IgD-negative memory B cell (primary cell): ENCODE results near the gene KCNK15. TPM values are rescaled to one million over a fixed set of nuclear protein-coding genes. Genes with fewer than 3 reads are reported as not detected.
A peak's percentile ranks its signal among the peaks of the same experiment; 100 is the strongest.

ENCODE experiments used
- H3K27ac Mint-ChIP-seq, 3 donors: one replicate each; pipeline ENCODE4 v1.8.0; 2020 to 2022; ENCODE audit warnings: mild to moderate bottlenecking in 3 of 3, mixed read lengths in 3 of 3, moderate library complexity in 1 of 3
- H3K27me3 Mint-ChIP-seq: one replicate; pipeline ENCODE4 v1.8.0; 2021; ENCODE audit warnings: mixed read lengths
- H3K36me3 Mint-ChIP-seq: one replicate; pipeline ENCODE4 v1.8.0; 2020; ENCODE audit warnings: mild to moderate bottlenecking, mixed read lengths
- H3K4me1 Mint-ChIP-seq, 3 donors: one replicate each; pipeline ENCODE4 v1.8.0; 2020 to 2022; ENCODE audit warnings: mixed read lengths in 3 of 3, mild to moderate bottlenecking in 1 of 3
- H3K4me3 Mint-ChIP-seq, 4 donors: one replicate each; pipeline ENCODE4 v1.8.0; 2020 to 2022; ENCODE audit warnings: mild to moderate bottlenecking in 4 of 4, mixed read lengths in 4 of 4, moderate library complexity in 3 of 4
- H3K9me3 Mint-ChIP-seq, 3 donors: one replicate each; pipeline ENCODE4 v1.8.0; 2020 to 2021; ENCODE audit warnings: mixed read lengths in 3 of 3, mild to moderate bottlenecking in 1 of 3
- polyA plus RNA-seq: library from polyadenylated mRNA; unstranded; fragments of 300-500 nt; fragmentation: Illumina TruSeq; gene quantifications from one replicate; pipeline ENCODE4 v1.2.3, GENCODE V29; 2021

The KCNK15 gene
- polyA plus RNA-seq, 1 donor from 2014 or later = not detected

DNA sequence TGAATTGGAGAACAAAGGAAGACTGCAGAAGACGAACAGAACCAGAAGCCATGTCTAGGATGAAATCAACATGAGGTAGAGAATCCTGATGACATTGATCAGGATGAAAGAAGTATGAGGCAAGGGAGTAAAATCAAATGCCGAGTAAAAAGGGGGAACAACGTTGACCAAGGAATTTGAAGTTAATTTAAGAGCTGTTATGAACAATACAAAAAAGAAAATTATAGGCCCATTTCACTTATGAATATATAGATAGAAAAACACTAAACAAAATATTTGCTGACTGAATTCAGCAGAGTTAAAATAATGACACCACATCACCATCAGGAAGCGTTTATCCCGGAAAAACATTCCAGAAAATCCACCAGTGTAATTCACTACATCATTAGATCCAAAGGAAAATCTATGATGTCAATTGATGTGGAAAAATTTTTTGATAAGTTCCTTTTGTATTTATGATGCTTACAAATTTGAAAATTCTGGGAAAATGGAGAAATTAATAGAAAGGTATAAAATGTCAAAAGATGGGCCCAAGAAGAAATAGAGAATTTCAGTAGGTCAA, 38.6 kb upstream of the KCNK15 start:
- H3K4me3 Mint-ChIP-seq = no peak overlapping the region
- H3K4me1 Mint-ChIP-seq = peaks cover 0 to 9% (median 2%) of the 10 kb centered on the region in 3 donors
- peaks cover 0 to 3% (median 0%) of the 10 kb centered on the region in 3 donors for H3K9me3 Mint-ChIP-seq
- H3K36me3 Mint-ChIP-seq = peaks cover 2% of the 10 kb centered on the region
- H3K27me3 Mint-ChIP-seq = peaks cover 14% of the 10 kb centered on the region
- H3K27ac Mint-ChIP-seq = no peak overlapping the region

GRCh38 chr20:44709380-44709779, 36.3 kb upstream of the KCNK15 start:
- Mint-ChIP-seq H3K36me3 (peaks cover 4% of the 10 kb centered on the region), H3K9me3 (peaks cover 0 to 3% (median 0%) of the 10 kb centered on the region in 3 donors), H3K4me1 (no peaks in the 10 kb centered on the region), H3K27ac (no peak overlapping the region), H3K27me3 (peaks cover 2% of the 10 kb centered on the region), H3K4me3 (no peak overlapping the region)

GRCh38 chr20:44709797-44710196, 35.9 kb upstream of the KCNK15 start:
- H3K9me3 Mint-ChIP-seq = peaks cover 0 to 3% (median 0%) of the 10 kb centered on the region in 3 donors
- H3K4me1 Mint-ChIP-seq = no peaks in the 10 kb centered on the region
- no peak overlapping the region for H3K27ac Mint-ChIP-seq
- no peak overlapping the region for H3K4me3 Mint-ChIP-seq
- H3K27me3 Mint-ChIP-seq = peaks cover 2% of the 10 kb centered on the region
- H3K36me3 Mint-ChIP-seq = peaks cover 4% of the 10 kb centered on the region

GRCh38 chr20:44711237-44711636, 34.4 kb upstream of the KCNK15 start:
- Mint-ChIP-seq H3K4me3 (no peak overlapping the region), H3K4me1 (no peaks in the 10 kb centered on the region), H3K36me3 (peaks cover 4% of the 10 kb centered on the region), H3K27ac (no peak overlapping the region), H3K9me3 (peaks cover 0 to 3% (median 0%) of the 10 kb centered on the region in 3 donors), H3K27me3 (no peaks in the 10 kb centered on the region)

- Mint-ChIP-seq H3K4me1 (no peaks in the 10 kb centered on the region), H3K36me3 (peaks cover 4% of the 10 kb centered on the region), H3K27me3 (peaks cover 2% of the 10 kb centered on the region), H3K4me3 (no peak overlapping the region), H3K9me3 (peaks cover 0 to 3% (median 0%) of the 10 kb centered on the region in 3 donors), H3K27ac (no peak overlapping the region)
Measured at GRCh38 chr20:44714102-44714700, 31.5 kb upstream of the KCNK15 start.

- H3K27me3 Mint-ChIP-seq = peaks cover 2% of the 10 kb centered on the region
- H3K27ac Mint-ChIP-seq = peak within 1 kb of the TSS in 1 of 3 donors; percentile 84
- H3K9me3 Mint-ChIP-seq = peaks cover 0 to 3% (median 0%) of the 10 kb centered on the region in 3 donors
- no peaks in the 10 kb centered on the region for H3K4me1 Mint-ChIP-seq
- peaks cover 4% of the 10 kb centered on the region for H3K36me3 Mint-ChIP-seq
- H3K4me3 Mint-ChIP-seq = no peak within 1 kb of the TSS
Measured at GRCh38 chr20:44714701-44715498, 30.8 kb upstream of the KCNK15 start, which contains the start of gene CCN5. Gene CCN5, plus strand, starts transcription at chr20:44715369. Its CDS starts 22 bp downstream, at chr20:44715391.

GRCh38 chr20:44715499-44716308, 30.0 kb upstream of the KCNK15 start:
- Mint-ChIP-seq H3K27ac (peak overlapping the region in 1 of 3 donors; percentile 84), H3K9me3 (peaks cover 0 to 3% (median 0%) of the 10 kb centered on the region in 3 donors), H3K36me3 (peaks cover 4% of the 10 kb centered on the region), H3K4me1 (no peaks in the 10 kb centered on the region), H3K27me3 (peaks cover 2% of the 10 kb centered on the region), H3K4me3 (no peak overlapping the region)

GRCh38 chr20:44716309-44717106, 29.2 kb upstream of the KCNK15 start:
- H3K9me3 Mint-ChIP-seq = peaks cover 0 to 3% (median 0%) of the 10 kb centered on the region in 3 donors
- H3K36me3 Mint-ChIP-seq = peaks cover 4% of the 10 kb centered on the region
- H3K27me3 Mint-ChIP-seq = peaks cover 2% of the 10 kb centered on the region
- no peaks in the 10 kb centered on the region for H3K4me1 Mint-ChIP-seq
- H3K4me3 Mint-ChIP-seq = no peak overlapping the region
- no peak overlapping the region for H3K27ac Mint-ChIP-seq

- Mint-ChIP-seq H3K27ac (no peak overlapping the region), H3K4me3 (no peak overlapping the region), H3K4me1 (no peaks in the 10 kb centered on the region), H3K27me3 (peaks cover 4% of the 10 kb centered on the region), H3K36me3 (peaks cover 2% of the 10 kb centered on the region), H3K9me3 (no peaks in the 10 kb centered on the region)
Measured at GRCh38 chr20:44717986-44718385, 27.7 kb upstream of the KCNK15 start.

GRCh38 chr20:44719841-44720240, 25.8 kb upstream of the KCNK15 start:
- no peak overlapping the region for H3K27ac Mint-ChIP-seq
- peaks cover 4% of the 10 kb centered on the region for H3K27me3 Mint-ChIP-seq

DNA sequence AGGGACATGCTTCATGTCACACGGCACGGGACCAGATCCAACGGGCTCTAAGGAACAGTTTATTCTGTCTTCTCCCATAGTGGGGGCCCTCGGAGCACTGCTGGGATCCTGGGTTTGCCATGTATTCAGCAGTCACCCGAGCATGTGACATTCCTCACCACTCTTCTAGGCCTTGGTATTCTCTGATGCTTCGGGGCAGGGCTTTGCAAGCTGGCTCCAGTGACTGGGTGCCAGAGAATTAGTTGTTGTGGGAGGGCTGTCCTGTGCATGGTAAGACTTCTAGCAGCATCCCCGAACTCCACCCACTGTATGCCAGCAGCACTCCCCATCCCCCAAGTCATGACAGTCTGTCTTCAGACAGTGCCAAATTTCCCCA, 25.1 kb upstream of the KCNK15 start:
- peaks cover 4% of the 10 kb centered on the region for H3K27me3 Mint-ChIP-seq
- no peaks in the 10 kb centered on the region for H3K36me3 Mint-ChIP-seq
- no peak overlapping the region for H3K27ac Mint-ChIP-seq
- H3K4me3 Mint-ChIP-seq = no peak overlapping the region
- H3K4me1 Mint-ChIP-seq = no peaks in the 10 kb centered on the region
- no peaks in the 10 kb centered on the region for H3K9me3 Mint-ChIP-seq

More at GRCh38 chr20:44719841-44720240, 25.8 kb upstream of the KCNK15 start:
- Mint-ChIP-seq H3K36me3 (no peaks in the 10 kb centered on the region), H3K4me3 (no peak overlapping the region), H3K9me3 (no peaks in the 10 kb centered on the region), H3K4me1 (no peaks in the 10 kb centered on the region)

DNA sequence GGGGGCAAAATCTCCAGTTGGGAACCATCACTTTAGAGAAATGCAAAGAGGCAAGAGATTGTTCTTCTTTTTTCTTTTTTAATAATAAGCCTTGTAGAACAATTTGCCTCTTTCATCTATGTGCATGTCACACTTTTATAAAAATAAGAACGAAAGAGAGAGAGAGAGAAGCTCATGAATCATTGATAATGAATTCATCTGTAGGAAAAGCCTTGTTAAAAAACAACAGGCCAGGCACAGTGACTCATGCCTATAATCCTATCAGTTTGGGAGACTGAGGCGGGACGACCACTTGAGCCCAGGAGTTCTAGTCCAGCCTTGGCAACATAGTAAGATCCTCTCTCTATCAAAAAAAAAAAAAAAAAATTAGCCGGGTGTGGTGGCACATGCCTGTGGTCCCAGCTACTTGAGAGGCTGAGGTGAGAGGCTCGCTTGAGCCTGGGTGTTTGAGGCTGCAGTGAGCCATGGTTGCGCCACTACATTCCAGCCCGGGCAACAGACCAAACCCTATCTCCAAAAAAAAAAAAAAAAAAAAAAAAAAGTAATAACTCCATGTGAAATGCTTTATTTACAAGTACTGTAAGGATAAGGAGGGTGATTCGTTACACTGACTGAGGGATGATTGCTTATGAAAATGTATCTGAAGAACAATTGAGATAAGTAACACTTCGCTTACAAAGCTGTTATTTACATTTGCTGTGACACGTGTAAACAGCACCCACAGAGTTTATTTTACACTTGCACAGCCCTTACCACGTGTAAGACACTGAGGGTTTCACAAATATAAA, 24.5 kb upstream of the KCNK15 start:
- H3K27me3 Mint-ChIP-seq = peaks cover 4% of the 10 kb centered on the region
- no peaks in the 10 kb centered on the region for H3K36me3 Mint-ChIP-seq

GRCh38 chr20:44721785-44722054, 23.9 kb upstream of the KCNK15 start:
- Mint-ChIP-seq H3K4me3 (no peak overlapping the region), H3K27ac (no peak overlapping the region), H3K27me3 (peaks cover 6% of the 10 kb centered on the region), H3K36me3 (no peaks in the 10 kb centered on the region), H3K4me1 (no peaks in the 10 kb centered on the region), H3K9me3 (no peaks in the 10 kb centered on the region)

More for the DNA sequence above, 24.5 kb upstream of the KCNK15 start:
- Mint-ChIP-seq H3K9me3 (no peaks in the 10 kb centered on the region), H3K4me3 (no peak overlapping the region), H3K27ac (no peak overlapping the region), H3K4me1 (no peaks in the 10 kb centered on the region)

- Mint-ChIP-seq H3K27me3 (peaks cover 5% of the 10 kb centered on the region), H3K27ac (peak overlapping the region in 1 of 3 donors; percentile 70), H3K4me3 (no peak overlapping the region), H3K4me1 (no peaks in the 10 kb centered on the region), H3K36me3 (no peaks in the 10 kb centered on the region), H3K9me3 (no peaks in the 10 kb centered on the region)
Measured at GRCh38 chr20:44722990-44723389, 22.7 kb upstream of the KCNK15 start.
